Measurements from ENCODE around the gene HLA-E. TPM values are rescaled to one million over a fixed set of nuclear protein-coding genes. Genes with fewer than 3 reads are reported as not detected.

Gene HLA-E
- total and polyA plus RNA-seq, 2 of the 13 experiments (the other 11 are each of a cell fraction or from before 2014, with no cell fraction given) = 45.2 to 90.4 TPM

- TF ChIP-seq ZNF407 (CRISPR knock-in tag; IDR thresholded peaks at IDR 0.05; ENCODE audit: not compliant biosample characterization) (no peak), IRX3 (CRISPR knock-in tag; IDR thresholded peaks at IDR 0.05; ENCODE audit: borderline replicate concordance, low read depth) (no peak)
Observed at GRCh38 chr6:30447237-30447636, 42.1 kb upstream of the HLA-E start (continued).

GRCh38 chr6:30450548-30450908 lies 38.8 kb upstream of the HLA-E start:
- POLR2A ChIA-PET = no interaction called here
- in situ Hi-C loops (cut with HindIII; ENCODE audit: extremely low pct_ligation_motif_present, low pct_unique_long_range_greater_than_20kb) = loop anchor here (25.0 kb wide), 1 partner anchor 637 kb away; no protein-coding TSS in a partner anchor

More at GRCh38 chr6:30450548-30450908, 38.8 kb upstream of the HLA-E start:
- Histone ChIP-seq H3K27ac (ENCODE audit: extremely low read length, insufficient read depth, low read length) (no peak overlapping the region), H3K9me3 (ENCODE audit: low read length) (no peaks in the 10 kb centered on the region), H2AFZ (ENCODE audit: low read length) (no peak overlapping the region), H4K20me1 (ENCODE audit: insufficient read depth, low read length) (no peaks in the 10 kb centered on the region; the same call in 1 of the 2 replicates), H3K36me3 (replicated peaks in 1 of 2; ENCODE audit: control insufficient read depth in 1 of 2, insufficient read depth in 2 of 2, low read length in 2 of 2) (no peaks in the 10 kb centered on the region), H3K4me3 (replicated peaks in 1 of 3; ENCODE audit: insufficient read depth in 1 of 3, low read depth in 2 of 3, low read length in 3 of 3) (no peak overlapping the region), H3K4me1 (ENCODE audit: insufficient read depth, low read length) (peaks cover 17% of the 10 kb centered on the region), H3K4me2 (ENCODE audit: low read depth, low read length) (peak overlapping the region; percentile 58), H3K27me3 (ENCODE audit: control insufficient read depth in 1 of 2, insufficient read depth in 2 of 2, low read length in 2 of 2) (peaks cover 23 to 74% of the 10 kb centered on the region in 2 experiments; a peak in 4 of 5 replicates), H3K79me2 (ENCODE audit: insufficient read depth, low read length) (no peaks in the 10 kb centered on the region), H3K9ac (ENCODE audit: insufficient read depth, low read depth, low read length) (no peak overlapping the region)
- intact Hi-C loops (cut with micrococcal nuclease; ENCODE audit: unreplicated experiment) = no loop called here
- WGBS (ENCODE audit: low lambda C conversion rate) = 8% methylated on average over 9 of the region's 9 CpGs
- TF ChIP-seq FOXO4 (CRISPR knock-in tag; conservative IDR thresholded peaks at IDR 0.05) (0 out of 2 replicates have a peak, but pooled peaks have one; percentile 68), ZNF550 (CRISPR knock-in tag; IDR thresholded peaks at IDR 0.05; ENCODE audit: borderline replicate concordance) (no peak), DNMT1 (CRISPR knock-in tag; IDR thresholded peaks at IDR 0.05) (0 out of 2 replicates have a peak, but pooled peaks have one; percentile 11)
- no peak for FAIRE-seq
- ATAC-seq = no peak
- CTCF ChIA-PET (ENCODE audit: low intra/inter-chr PET ratio, low total read pairs) = no interaction called here
- no peak for DNase-seq (ENCODE audit: low spot score)
- no TSS peak for BruUV-seq (replicated peaks)
